ENCODE data around the gene ZNF710.

The ZNF710 gene

GRCh38 chr15:90051874-90052273, 50.8 kb downstream of the ZNF710 start:
- peak overlapping the region; percentile 2 for H2BK12ac ChIP-seq (ENCODE audit: low read length)
- H3K27ac ChIP-seq (replicated peaks; ENCODE audit: low read length): no peak overlapping the region
- H2AFZ ChIP-seq (ENCODE audit: low read length): no peak overlapping the region
- H2BK120ac ChIP-seq (ENCODE audit: low read depth, low read length): no peak overlapping the region
- H3K18ac ChIP-seq (ENCODE audit: low read length): peak overlapping the region; percentile 6
- H3K9ac ChIP-seq (ENCODE audit: low read depth, low read length, poor library complexity): no peak overlapping the region
- no peak for DNase-seq (ENCODE audit: low spot score)
- peaks cover 15% of the 10 kb centered on the region for H3K79me1 ChIP-seq (ENCODE audit: low read depth, low read length)
- H3K14ac ChIP-seq (ENCODE audit: low read length): no peak overlapping the region
- no peak overlapping the region for H3K4me3 ChIP-seq (ENCODE audit: low read length in 2 of 2)
- no peak overlapping the region for H2AK5ac ChIP-seq (ENCODE audit: low read depth, low read length)
- WGBS, 2 donors (ENCODE audit: extremely low coverage in 2 of 2, insufficient read length in 2 of 2, insufficient replicate concordance in 1 of 2): no CpG with 5 or more reads among the region's 5 CpGs
- no peaks in the 10 kb centered on the region for H3K9me3 ChIP-seq (replicated peaks in 1 of 2; ENCODE audit: control insufficient read depth in 2 of 2, insufficient read depth in 1 of 2, low read depth in 1 of 2, low read length in 2 of 2)
- H3K4me1 ChIP-seq (ENCODE audit: control insufficient read depth in 2 of 2, insufficient read depth in 1 of 2, low read depth in 1 of 2, low read length in 2 of 2): peaks cover 19 to 30% of the 10 kb centered on the region in 2 donors
- no peak overlapping the region for H4K91ac ChIP-seq (ENCODE audit: low read depth, low read length, poor library complexity)
- no peak overlapping the region for H3K4me2 ChIP-seq (ENCODE audit: insufficient read depth, low read length, poor library complexity, severe bottlenecking)
- H3K4ac ChIP-seq (ENCODE audit: low read length): no peak overlapping the region
- H2BK5ac ChIP-seq (ENCODE audit: low read length): no peak overlapping the region
- H4K8ac ChIP-seq (ENCODE audit: low read depth, low read length): no peak overlapping the region
- no peaks in the 10 kb centered on the region for H3K27me3 ChIP-seq (ENCODE audit: control insufficient read depth in 3 of 3, insufficient read depth in 3 of 3, low read depth in 1 of 3, low read length in 3 of 3)
- no peak overlapping the region for H2BK15ac ChIP-seq (ENCODE audit: low read length)
- H3K23ac ChIP-seq (ENCODE audit: low read depth, low read length, poor library complexity): no peak overlapping the region
- no peaks in the 10 kb centered on the region for H3K36me3 ChIP-seq (replicated peaks in 1 of 2; ENCODE audit: control insufficient read depth in 2 of 2, insufficient read depth in 2 of 2, low read length in 2 of 2)

- no peak overlapping the region for H3K14ac ChIP-seq (ENCODE audit: low read length)
- no peak overlapping the region for H2BK15ac ChIP-seq (ENCODE audit: low read length)
- peak overlapping the region; percentile 50 for H3K27ac ChIP-seq (replicated peaks; ENCODE audit: low read length)
- peak overlapping the region; percentile 83 for H2BK5ac ChIP-seq (ENCODE audit: low read length)
- H2BK12ac ChIP-seq (ENCODE audit: low read length): peak overlapping the region; percentile 64
- no peak overlapping the region for H2BK120ac ChIP-seq (ENCODE audit: low read depth, low read length)
- peak overlapping the region; percentile 80 for H3K18ac ChIP-seq (ENCODE audit: low read length)
- peak overlapping the region; percentile 56 for H2AK5ac ChIP-seq (ENCODE audit: low read depth, low read length)
- peaks cover 0 to 1% of the 10 kb centered on the region in 2 donors for H3K9me3 ChIP-seq (replicated peaks in 1 of 2; ENCODE audit: control insufficient read depth in 2 of 2, insufficient read depth in 1 of 2, low read depth in 1 of 2, low read length in 2 of 2)
- no CpG with 5 or more reads among the region's 14 CpGs for WGBS, 2 donors (ENCODE audit: extremely low coverage in 2 of 2, insufficient read length in 2 of 2, insufficient replicate concordance in 1 of 2)
- H3K4me2 ChIP-seq (ENCODE audit: insufficient read depth, low read length, poor library complexity, severe bottlenecking): no peak overlapping the region
- H3K4me1 ChIP-seq (ENCODE audit: control insufficient read depth in 2 of 2, insufficient read depth in 1 of 2, low read depth in 1 of 2, low read length in 2 of 2): peaks cover 19 to 30% of the 10 kb centered on the region in 2 donors
- DNase-seq (ENCODE audit: low spot score): no peak
- H3K4me3 ChIP-seq (ENCODE audit: low read length in 2 of 2): no peak overlapping the region
- H3K36me3 ChIP-seq (replicated peaks in 1 of 2; ENCODE audit: control insufficient read depth in 2 of 2, insufficient read depth in 2 of 2, low read length in 2 of 2): no peaks in the 10 kb centered on the region
- H3K4ac ChIP-seq (ENCODE audit: low read length): no peak overlapping the region
- H3K27me3 ChIP-seq (ENCODE audit: control insufficient read depth in 3 of 3, insufficient read depth in 3 of 3, low read depth in 1 of 3, low read length in 3 of 3): no peaks in the 10 kb centered on the region
- no peak overlapping the region for H2AFZ ChIP-seq (ENCODE audit: low read length)
- H3K9ac ChIP-seq (ENCODE audit: low read depth, low read length, poor library complexity): no peak overlapping the region
- no peak overlapping the region for H4K8ac ChIP-seq (ENCODE audit: low read depth, low read length)
- H3K23ac ChIP-seq (ENCODE audit: low read depth, low read length, poor library complexity): no peak overlapping the region
- peaks cover 17% of the 10 kb centered on the region for H3K79me1 ChIP-seq (ENCODE audit: low read depth, low read length)
- no peak overlapping the region for H4K91ac ChIP-seq (ENCODE audit: low read depth, low read length, poor library complexity)
Measured at GRCh38 chr15:90053685-90054466, 52.8 kb downstream of the ZNF710 start.

- Histone ChIP-seq H3K23ac (ENCODE audit: low read depth, low read length, poor library complexity) (no peak overlapping the region), H3K4me3 (ENCODE audit: low read length in 2 of 2) (no peak overlapping the region), H2AK5ac (ENCODE audit: low read depth, low read length) (no peak overlapping the region), H2BK15ac (ENCODE audit: low read length) (no peak overlapping the region), H2BK120ac (ENCODE audit: low read depth, low read length) (no peak overlapping the region), H3K9me3 (replicated peaks in 1 of 2; ENCODE audit: control insufficient read depth in 2 of 2, insufficient read depth in 1 of 2, low read depth in 1 of 2, low read length in 2 of 2) (peaks cover 0 to 3% of the 10 kb centered on the region in 2 donors), H2BK12ac (ENCODE audit: low read length) (no peak overlapping the region), H3K27ac (replicated peaks; ENCODE audit: low read length) (no peak overlapping the region), H2AFZ (ENCODE audit: low read length) (no peak overlapping the region), H3K27me3 (ENCODE audit: control insufficient read depth in 3 of 3, insufficient read depth in 3 of 3, low read depth in 1 of 3, low read length in 3 of 3) (no peaks in the 10 kb centered on the region), H3K36me3 (replicated peaks in 1 of 2; ENCODE audit: control insufficient read depth in 2 of 2, insufficient read depth in 2 of 2, low read length in 2 of 2) (no peaks in the 10 kb centered on the region), H2BK5ac (ENCODE audit: low read length) (no peak overlapping the region), H3K18ac (ENCODE audit: low read length) (no peak overlapping the region), H4K8ac (ENCODE audit: low read depth, low read length) (no peak overlapping the region), H3K79me1 (ENCODE audit: low read depth, low read length) (peaks cover 20% of the 10 kb centered on the region), H4K91ac (ENCODE audit: low read depth, low read length, poor library complexity) (no peak overlapping the region), H3K9ac (ENCODE audit: low read depth, low read length, poor library complexity) (no peak overlapping the region), H3K14ac (ENCODE audit: low read length) (no peak overlapping the region), H3K4ac (ENCODE audit: low read length) (no peak overlapping the region), H3K4me1 (ENCODE audit: control insufficient read depth in 2 of 2, insufficient read depth in 1 of 2, low read depth in 1 of 2, low read length in 2 of 2) (peaks cover 19 to 33% of the 10 kb centered on the region in 2 donors), H3K4me2 (ENCODE audit: insufficient read depth, low read length, poor library complexity, severe bottlenecking) (no peak overlapping the region)
- no peak for DNase-seq (ENCODE audit: low spot score)
- no CpG with 5 or more reads among the region's 7 CpGs for WGBS, 2 donors (ENCODE audit: extremely low coverage in 2 of 2, insufficient read length in 2 of 2, insufficient replicate concordance in 1 of 2)
Measured at GRCh38 chr15:90054618-90055097, 53.5 kb downstream of the ZNF710 start.

GRCh38 chr15:90055182-90055581, 54.1 kb downstream of the ZNF710 start:
- Histone ChIP-seq H2BK5ac (ENCODE audit: low read length) (no peak overlapping the region), H3K4me1 (ENCODE audit: control insufficient read depth in 2 of 2, insufficient read depth in 1 of 2, low read depth in 1 of 2, low read length in 2 of 2) (peaks cover 19 to 32% of the 10 kb centered on the region in 2 donors), H3K27ac (replicated peaks; ENCODE audit: low read length) (no peak overlapping the region), H2BK15ac (ENCODE audit: low read length) (no peak overlapping the region), H3K18ac (ENCODE audit: low read length) (no peak overlapping the region), H3K14ac (ENCODE audit: low read length) (no peak overlapping the region), H3K36me3 (replicated peaks in 1 of 2; ENCODE audit: control insufficient read depth in 2 of 2, insufficient read depth in 2 of 2, low read length in 2 of 2) (no peaks in the 10 kb centered on the region), H2BK120ac (ENCODE audit: low read depth, low read length) (no peak overlapping the region), H3K9ac (ENCODE audit: low read depth, low read length, poor library complexity) (no peak overlapping the region), H3K4ac (ENCODE audit: low read length) (no peak overlapping the region), H4K91ac (ENCODE audit: low read depth, low read length, poor library complexity) (no peak overlapping the region), H2AK5ac (ENCODE audit: low read depth, low read length) (no peak overlapping the region), H3K79me1 (ENCODE audit: low read depth, low read length) (peaks cover 15% of the 10 kb centered on the region), H3K4me3 (ENCODE audit: low read length in 2 of 2) (no peak overlapping the region), H3K9me3 (replicated peaks in 1 of 2; ENCODE audit: control insufficient read depth in 2 of 2, insufficient read depth in 1 of 2, low read depth in 1 of 2, low read length in 2 of 2) (peaks cover 0 to 3% of the 10 kb centered on the region in 2 donors), H2BK12ac (ENCODE audit: low read length) (no peak overlapping the region), H4K8ac (ENCODE audit: low read depth, low read length) (no peak overlapping the region), H3K27me3 (ENCODE audit: control insufficient read depth in 3 of 3, insufficient read depth in 3 of 3, low read depth in 1 of 3, low read length in 3 of 3) (no peaks in the 10 kb centered on the region), H2AFZ (ENCODE audit: low read length) (no peak overlapping the region), H3K23ac (ENCODE audit: low read depth, low read length, poor library complexity) (no peak overlapping the region), H3K4me2 (ENCODE audit: insufficient read depth, low read length, poor library complexity, severe bottlenecking) (no peak overlapping the region)
- WGBS, 2 donors (ENCODE audit: extremely low coverage in 2 of 2, insufficient read length in 2 of 2, insufficient replicate concordance in 1 of 2): no CpG with 5 or more reads among the region's 7 CpGs
- no peak for DNase-seq (ENCODE audit: low spot score)

Data from neuronal stem cell (in vitro differentiated cells).